HepG2 (cell line): ENCODE data around the gene FNDC3A. TPM values are rescaled to one million over a fixed set of nuclear protein-coding genes. Genes with fewer than 3 reads are reported as not detected.

Source experiments
- ATAC-seq: fragments of 200-7000 bp; cut with Tn5 transposase; 3 replicates; pipeline ENCODE4 v1.9.1; 2020; ENCODE audit warnings: mild to moderate bottlenecking, moderate library complexity
- BruUV-seq: library from RNA; stranded (reverse); fragments of 400-500 nt; replicated peaks from 2 replicates; lab custom pipeline; 2021; lab: Mats Ljungman, UMichigan
- CTCF ChIA-PET: fragments of 300-600 bp; formaldehyde crosslinking; extraction: SDS; loops from one replicate; lab custom pipeline; 2021; ENCODE audit warnings: low total read pairs, inconsistent platforms, low intra/inter-chr PET ratio; lab: Yijun Ruan, JAX
- POLR2A ChIA-PET: fragments of 350-600 bp; sonication (Branson Sonifier 250); formaldehyde crosslinking; loops from one replicate; lab custom pipeline; 2020; ENCODE audit warnings: antibody characterized with exemption, inconsistent platforms; lab: Yijun Ruan, JAX
- DNase-seq: peaks from one replicate; pipeline ENCODE4 v3.0.0-alpha.2; 2015; ENCODE audit warnings: low spot score
- FAIRE-seq: peaks from 3 replicates; lab custom pipeline; 2011; peaks lifted over from hg19 to GRCh38; lab: Jason Lieb, UNC
- H2AFZ ChIP-seq: one replicate; pipeline ENCODE4 v1.6.1; 2011; ENCODE audit warnings: low read length, inconsistent platforms
- H3K27ac ChIP-seq: fragments of 300-600 bp; 3 replicates; pipeline ENCODE4 v1.8.0; 2011; ENCODE audit warnings: mixed run types, mild to moderate bottlenecking, mixed read lengths, low read length, inconsistent platforms; ENCODE audit not compliant: insufficient read depth; ENCODE audit errors: extremely low read length
- H3K27me3 ChIP-seq, 2 experiments: fragments of 200-600 bp in 1 of 2; 2 replicates in 1 of 2; 3 replicates in 1 of 2; pipeline versions ENCODE4 v1.6.0 to v1.8.0; 2011; ENCODE audit warnings: low read length in 2 of 2, mild to moderate bottlenecking in 2 of 2, moderate library complexity in 2 of 2, inconsistent platforms in 1 of 2; ENCODE audit not compliant: insufficient read depth in 2 of 2, control insufficient read depth in 1 of 2
- H3K36me3 ChIP-seq, 2 experiments: fragments of 200-600 bp in 1 of 2; replicated peaks in 1 of 2; 2 replicates in 1 of 2; 3 replicates in 1 of 2; pipeline versions ENCODE4 v1.5.1 to v1.8.0; 2011; ENCODE audit warnings: low read length in 2 of 2, inconsistent platforms in 1 of 2; ENCODE audit not compliant: insufficient read depth in 2 of 2, control insufficient read depth in 1 of 2
- H3K4me1 ChIP-seq: 2 replicates; pipeline ENCODE4 v1.5.1; 2012; ENCODE audit warnings: low read length, inconsistent platforms; ENCODE audit not compliant: insufficient read depth
- H3K4me2 ChIP-seq: 2 replicates; pipeline ENCODE4 v1.6.0; 2011; ENCODE audit warnings: low read depth, low read length, inconsistent platforms
- H3K4me3 ChIP-seq, 3 experiments: fragments of 200-600 bp in 1 of 3; sonication (generic), shearing (Covaris generic) in 1 of 3; replicated peaks in 1 of 3; 2 replicates each; pipeline ENCODE4 v1.5.1; 2011 to 2016; ENCODE audit warnings: low read length in 3 of 3, inconsistent platforms in 2 of 3, low read depth in 2 of 3, mild to moderate bottlenecking in 2 of 3, control low read depth in 1 of 3, mixed read lengths in 1 of 3; ENCODE audit not compliant: insufficient read depth in 1 of 3
- H3K79me2 ChIP-seq: one replicate; pipeline ENCODE4 v1.6.1; 2011; ENCODE audit warnings: low read length, inconsistent platforms; ENCODE audit not compliant: insufficient read depth
- H3K9ac ChIP-seq: 2 replicates; pipeline ENCODE4 v1.6.0; 2011; ENCODE audit warnings: mild to moderate bottlenecking, low read depth, low read length, inconsistent platforms; ENCODE audit not compliant: insufficient read depth
- H3K9me3 ChIP-seq: 2 replicates; pipeline ENCODE4 v1.5.1; 2012; ENCODE audit warnings: mild to moderate bottlenecking, low read length
- H4K20me1 ChIP-seq: 2 replicates; pipeline ENCODE4 v1.6.0; 2011; ENCODE audit warnings: inconsistent platforms, mild to moderate bottlenecking, low read length, moderate library complexity; ENCODE audit not compliant: insufficient read depth
- GTF2F1 ChIP-seq: fragments of 150-350 bp; IDR thresholded peaks from 2 replicates; pipeline ENCODE4 v1.6.1; 2014; ENCODE audit warnings: low read length
- IRF2 ChIP-seq: IDR thresholded peaks from 2 replicates; pipeline ENCODE4 v1.6.1; 2018; ENCODE audit warnings: missing genetic modification reagents, missing compliant biosample characterization
- PLRG1 ChIP-seq: fragments of 450-650 bp; conservative IDR thresholded peaks from 2 replicates; pipeline ENCODE4 v1.6.1; 2016
- SMYD3 ChIP-seq: sonication (generic); formaldehyde crosslinking; IDR thresholded peaks from 2 replicates; pipeline ENCODE4 v1.8.1; 2023; ENCODE audit warnings: mild to moderate bottlenecking, missing genetic modification reagents
- ZNF256 ChIP-seq: sonication (generic); formaldehyde crosslinking; conservative IDR thresholded peaks from 2 replicates; pipeline ENCODE4 v1.4.0; 2020; ENCODE audit warnings: missing genetic modification reagents
- ZNF264 ChIP-seq: sonication (generic); formaldehyde crosslinking; IDR thresholded peaks from 2 replicates; pipeline ENCODE4 v1.4.0; 2020; ENCODE audit warnings: missing genetic modification reagents
- ZNF468 ChIP-seq: sonication (generic); formaldehyde crosslinking; IDR thresholded peaks from 2 replicates; pipeline ENCODE4 v1.8.0; 2022; ENCODE audit warnings: mild to moderate bottlenecking, moderate library complexity, missing genetic modification reagents
- ZNF512B ChIP-seq: sonication (generic); formaldehyde crosslinking; IDR thresholded peaks from 2 replicates; pipeline ENCODE4 v1.5.1; 2020; ENCODE audit warnings: missing genetic modification reagents, mild to moderate bottlenecking, borderline replicate concordance
- ZNF746 ChIP-seq: sonication (generic); formaldehyde crosslinking; IDR thresholded peaks from 2 replicates; pipeline ENCODE4 v1.8.0; 2022; ENCODE audit warnings: mild to moderate bottlenecking, missing genetic modification reagents
- WGBS: methylation state at CpG from one replicate; pipeline ENCODE4 v1.1.6; 2017; ENCODE audit warnings: low lambda C conversion rate; 5-methylcytosine and 5-hydroxymethylcytosine counted together
- in situ Hi-C: cut with HindIII; loops from 2 replicates; pipeline ENCODE4 v1.10.0; 2017; ENCODE audit warnings: low pct_unique_long_range_greater_than_20kb; ENCODE audit not compliant: extremely low pct_ligation_motif_present
- intact Hi-C: fragments of 100-400 bp; cut with micrococcal nuclease; formaldehyde crosslinking; loops from one replicate; pipeline ENCODE4 v1.10.0; 2022; ENCODE audit not compliant: unreplicated experiment
- polyA plus RNA-seq, 8 experiments: library from polyadenylated mRNA; depleted of rRNA in 3 of 8; stranded (reverse) in 7 of 8; unstranded in 1 of 8; fragments of >200 nt; fragmentation: Illumina TruSeq in 4 of 8; extraction: Trizol in 4 of 8; gene quantifications; 2 replicates each; pipeline versions ENCODE4 v1.2.1 to v1.2.3, GENCODE V29; 2011 to 2016; ENCODE audit warnings: low read depth in 4 of 8, missing spikeins in 1 of 8, mixed read lengths in 1 of 8; ENCODE audit not compliant: insufficient read depth in 1 of 8
- total RNA-seq, 5 experiments: library from RNA; depleted of rRNA; stranded (reverse); fragments of >200 nt; fragmentation: Illumina TruSeq; extraction: Trizol; gene quantifications; 2 replicates each; pipeline ENCODE4 v1.2.3, GENCODE V29; 2016; ENCODE audit warnings: low read depth in 1 of 5
- TF ChIP-seq, protein P1 (sequence below): sonication (generic); formaldehyde crosslinking; IDR thresholded peaks from 2 replicates; pipeline ENCODE4 v1.4.0; 2020; ENCODE audit warnings: mild to moderate bottlenecking, missing genetic modification reagents, borderline replicate concordance
- TF ChIP-seq, protein P2 (sequence below): sonication (generic); formaldehyde crosslinking; IDR thresholded peaks from 2 replicates; pipeline ENCODE4 v1.4.0; 2020; ENCODE audit warnings: missing genetic modification reagents; ENCODE audit errors: not compliant biosample characterization

The FNDC3A gene
- total and polyA plus RNA-seq, 2 of the 13 experiments (the other 11 are each of a cell fraction or from before 2014, with no cell fraction given), result 36.7 to 39.3 TPM

DNA sequence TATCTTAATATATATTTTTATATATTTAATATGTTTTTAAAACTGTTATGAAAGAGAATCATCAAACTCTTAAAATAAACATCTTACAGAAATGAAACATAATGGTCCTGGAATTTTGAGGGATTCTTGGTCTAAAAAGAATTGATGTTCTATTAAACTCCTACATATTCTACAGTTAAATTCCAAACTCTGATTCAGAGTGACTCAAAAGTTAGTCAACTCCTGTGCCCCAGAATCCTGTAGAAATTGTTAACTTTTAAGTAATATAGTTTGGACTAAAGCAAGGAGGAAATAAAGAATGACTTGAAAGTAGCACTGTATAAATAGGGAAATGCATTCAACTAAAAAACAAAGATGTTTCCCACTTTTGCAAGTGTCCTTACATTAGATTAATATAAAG lies 47.7 kb downstream of the FNDC3A start (continued):
- TF ChIP-seq ZNF512B (CRISPR knock-in tag), result no peak

- Histone ChIP-seq H3K4me1 (peaks cover 7% of the 10 kb centered on the region), H3K36me3 (no peaks in the 10 kb centered on the region), H3K9me3 (no peaks in the 10 kb centered on the region; the same call in 1 of the 2 replicates), H3K27ac (no peak overlapping the region), H3K4me3 (no peak overlapping the region), H3K27me3 (no peaks in the 10 kb centered on the region), H4K20me1 (no peaks in the 10 kb centered on the region), H3K9ac (no peak overlapping the region), H2AFZ (no peak overlapping the region), H3K4me2 (no peak overlapping the region), H3K79me2 (peaks cover 3% of the 10 kb centered on the region)
- ATAC-seq (no peak), FAIRE-seq (no peak), DNase-seq (no peak)
- in situ Hi-C loops (no loop called here), intact Hi-C loops (no loop called here)
- WGBS, result 0% methylated on average over 1 of the region's 1 CpG
- no TSS peak for BruUV-seq
- POLR2A ChIA-PET, result no interaction called here
- CTCF ChIA-PET, result no interaction called here
- TF ChIP-seq IRF2 (CRISPR knock-in tag) (no peak), SMYD3 (no peak), ZNF746 (CRISPR knock-in tag) (no peak), ZNF264 (no peak), ZNF468 (CRISPR knock-in tag) (no peak), ZNF256 (CRISPR knock-in tag) (no peak), GTF2F1 (no peak), PLRG1 (no peak)
- TF ChIP-seq, protein P1, sequence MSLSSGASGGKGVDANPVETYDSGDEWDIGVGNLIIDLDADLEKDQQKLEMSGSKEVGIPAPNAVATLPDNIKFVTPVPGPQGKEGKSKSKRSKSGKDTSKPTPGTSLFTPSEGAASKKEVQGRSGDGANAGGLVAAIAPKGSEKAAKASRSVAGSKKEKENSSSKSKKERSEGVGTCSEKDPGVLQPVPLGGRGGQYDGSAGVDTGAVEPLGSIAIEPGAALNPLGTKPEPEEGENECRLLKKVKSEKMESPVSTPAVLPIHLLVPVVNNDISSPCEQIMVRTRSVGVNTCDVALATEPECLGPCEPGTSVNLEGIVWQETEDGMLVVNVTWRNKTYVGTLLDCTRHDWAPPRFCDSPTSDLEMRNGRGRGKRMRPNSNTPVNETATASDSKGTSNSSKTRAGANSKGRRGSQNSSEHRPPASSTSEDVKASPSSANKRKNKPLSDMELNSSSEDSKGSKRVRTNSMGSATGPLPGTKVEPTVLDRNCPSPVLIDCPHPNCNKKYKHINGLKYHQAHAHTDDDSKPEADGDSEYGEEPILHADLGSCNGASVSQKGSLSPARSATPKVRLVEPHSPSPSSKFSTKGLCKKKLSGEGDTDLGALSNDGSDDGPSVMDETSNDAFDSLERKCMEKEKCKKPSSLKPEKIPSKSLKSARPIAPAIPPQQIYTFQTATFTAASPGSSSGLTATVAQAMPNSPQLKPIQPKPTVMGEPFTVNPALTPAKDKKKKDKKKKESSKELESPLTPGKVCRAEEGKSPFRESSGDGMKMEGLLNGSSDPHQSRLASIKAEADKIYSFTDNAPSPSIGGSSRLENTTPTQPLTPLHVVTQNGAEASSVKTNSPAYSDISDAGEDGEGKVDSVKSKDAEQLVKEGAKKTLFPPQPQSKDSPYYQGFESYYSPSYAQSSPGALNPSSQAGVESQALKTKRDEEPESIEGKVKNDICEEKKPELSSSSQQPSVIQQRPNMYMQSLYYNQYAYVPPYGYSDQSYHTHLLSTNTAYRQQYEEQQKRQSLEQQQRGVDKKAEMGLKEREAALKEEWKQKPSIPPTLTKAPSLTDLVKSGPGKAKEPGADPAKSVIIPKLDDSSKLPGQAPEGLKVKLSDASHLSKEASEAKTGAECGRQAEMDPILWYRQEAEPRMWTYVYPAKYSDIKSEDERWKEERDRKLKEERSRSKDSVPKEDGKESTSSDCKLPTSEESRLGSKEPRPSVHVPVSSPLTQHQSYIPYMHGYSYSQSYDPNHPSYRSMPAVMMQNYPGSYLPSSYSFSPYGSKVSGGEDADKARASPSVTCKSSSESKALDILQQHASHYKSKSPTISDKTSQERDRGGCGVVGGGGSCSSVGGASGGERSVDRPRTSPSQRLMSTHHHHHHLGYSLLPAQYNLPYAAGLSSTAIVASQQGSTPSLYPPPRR (CRISPR knock-in tag), result no peak
- TF ChIP-seq, protein P2, sequence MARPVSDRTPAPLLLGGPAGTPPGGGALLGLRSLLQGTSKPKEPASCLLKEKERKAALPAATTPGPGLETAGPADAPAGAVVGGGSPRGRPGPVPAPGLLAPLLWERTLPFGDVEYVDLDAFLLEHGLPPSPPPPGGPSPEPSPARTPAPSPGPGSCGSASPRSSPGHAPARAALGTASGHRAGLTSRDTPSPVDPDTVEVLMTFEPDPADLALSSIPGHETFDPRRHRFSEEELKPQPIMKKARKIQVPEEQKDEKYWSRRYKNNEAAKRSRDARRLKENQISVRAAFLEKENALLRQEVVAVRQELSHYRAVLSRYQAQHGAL (CRISPR knock-in tag), result no peak
Observed at GRCh38 chr13:49026851-49027250, 51.1 kb downstream of the FNDC3A start.
